SJCRH30 (cell line): Measurements from ENCODE around the gene HBD. TPM values are rescaled to one million over a fixed set of nuclear protein-coding genes. Genes with fewer than 3 reads are reported as not detected.
"Not testable (repeated sequence)": the region's sequence is repeated elsewhere in the genome, so short reads cannot be mapped to it uniquely, and the experiment has no call there.

Experiments
- DNase-seq, 2 experiments: peaks; one replicate each; pipeline ENCODE4 v3.0.0-alpha.2; 2015 to 2020
- H3K27ac ChIP-seq: fragments of 250-450 bp; sonication (Bioruptor Pico); 2 replicates; pipeline ENCODE4 v1.5.1; 2020; ENCODE audit warnings: mild to moderate bottlenecking, moderate library complexity
- H3K27me3 ChIP-seq: fragments of 250-450 bp; sonication (Bioruptor Pico); 2 replicates; pipeline ENCODE4 v1.5.1; 2020; ENCODE audit warnings: mild to moderate bottlenecking, moderate library complexity
- H3K36me3 ChIP-seq: fragments of 250-450 bp; sonication (Bioruptor Pico); 2 replicates; pipeline ENCODE4 v1.5.1; 2020; ENCODE audit warnings: mild to moderate bottlenecking, moderate library complexity
- H3K4me1 ChIP-seq: fragments of 250-450 bp; sonication (Bioruptor Pico); 2 replicates; pipeline ENCODE4 v1.5.1; 2020; ENCODE audit warnings: mild to moderate bottlenecking, moderate library complexity
- H3K4me3 ChIP-seq: fragments of 250-450 bp; sonication (Bioruptor Pico); 2 replicates; pipeline ENCODE4 v1.5.1; 2020; ENCODE audit warnings: mild to moderate bottlenecking, moderate library complexity
- H3K9me3 ChIP-seq: fragments of 250-450 bp; sonication (Bioruptor Pico); replicated peaks from 2 replicates; pipeline ENCODE4 v1.5.1; 2020; ENCODE audit warnings: mild to moderate bottlenecking, moderate library complexity
- total RNA-seq: library from RNA; depleted of rRNA; stranded (reverse); fragments of >200 nt; shearing (Covaris generic); gene quantifications from 2 replicates; pipeline ENCODE4 v1.2.3, GENCODE V29; 2014

Gene HBD
- total RNA-seq, 1 experiment from 2014 or later = not detected

DNA sequence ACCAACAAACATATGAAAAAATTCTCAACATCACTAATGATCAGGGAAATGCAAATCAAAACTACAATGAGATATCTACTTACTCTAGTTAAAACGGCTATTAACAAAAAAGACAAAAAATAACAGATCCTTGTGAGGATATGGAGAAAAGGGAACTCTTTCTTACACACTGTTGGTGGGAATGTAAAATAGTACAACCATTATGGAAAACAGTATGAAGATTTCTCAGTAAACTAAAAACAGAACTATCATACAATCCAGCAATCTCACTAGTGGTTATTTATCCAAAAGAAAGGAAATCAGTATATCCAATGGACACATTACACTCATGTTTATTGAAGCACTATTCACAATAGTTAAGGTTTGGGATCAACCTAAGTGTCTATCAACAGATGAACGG lies 31.5 kb upstream of the HBD start:
- H3K9me3 ChIP-seq = no peaks in the 10 kb centered on the region
- no peaks in the 10 kb centered on the region for H3K36me3 ChIP-seq
- no peak for DNase-seq
- H3K27ac ChIP-seq = no peak overlapping the region
- no peaks in the 10 kb centered on the region for H3K27me3 ChIP-seq
- no peak overlapping the region for H3K4me3 ChIP-seq
- no peaks in the 10 kb centered on the region for H3K4me1 ChIP-seq

DNA sequence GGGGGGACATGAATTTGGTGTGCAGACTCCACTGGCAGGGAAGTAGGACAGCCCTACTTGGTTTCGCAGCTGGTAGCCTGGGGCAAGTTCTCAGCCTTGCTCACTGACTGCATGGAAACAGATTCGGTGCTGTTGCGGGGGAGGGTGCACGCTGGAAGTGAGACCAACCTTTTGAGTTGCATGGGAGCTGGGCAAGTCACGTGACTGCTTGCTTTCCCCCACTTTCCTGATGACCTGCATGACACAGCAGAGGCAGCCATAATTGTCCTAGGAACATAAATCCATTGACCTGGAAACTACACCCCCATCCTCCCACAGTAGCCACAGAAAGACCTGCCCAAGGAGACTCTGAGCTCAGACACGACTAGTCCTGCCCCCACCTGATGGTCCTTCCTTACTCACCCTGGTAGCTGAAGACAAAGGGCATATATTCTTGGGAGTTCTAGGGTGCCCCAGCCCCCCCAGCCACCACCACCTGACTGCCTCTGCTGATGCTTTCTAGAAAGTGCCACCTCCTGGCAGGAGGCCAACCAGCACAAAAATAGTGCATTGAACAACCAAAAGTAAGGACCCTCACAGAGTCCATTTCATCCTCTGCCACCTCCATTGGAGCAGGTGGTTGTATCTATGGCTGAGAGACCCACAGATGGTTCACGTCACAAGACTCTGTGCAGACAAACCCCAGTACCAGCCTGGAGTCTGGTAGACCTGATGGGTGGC lies 24.4 kb upstream of the HBD start:
- H3K4me1 ChIP-seq = no peaks in the 10 kb centered on the region
- no peak overlapping the region for H3K4me3 ChIP-seq
- no peak for DNase-seq
- H3K27me3 ChIP-seq = no peaks in the 10 kb centered on the region
- no peak overlapping the region for H3K27ac ChIP-seq
- no peaks in the 10 kb centered on the region for H3K9me3 ChIP-seq
- no peaks in the 10 kb centered on the region for H3K36me3 ChIP-seq

GRCh38 chr11:5257296-5257695 lies 23.0 kb upstream of the HBD start:
- no peak overlapping the region for H3K4me3 ChIP-seq
- no peak for DNase-seq

DNA sequence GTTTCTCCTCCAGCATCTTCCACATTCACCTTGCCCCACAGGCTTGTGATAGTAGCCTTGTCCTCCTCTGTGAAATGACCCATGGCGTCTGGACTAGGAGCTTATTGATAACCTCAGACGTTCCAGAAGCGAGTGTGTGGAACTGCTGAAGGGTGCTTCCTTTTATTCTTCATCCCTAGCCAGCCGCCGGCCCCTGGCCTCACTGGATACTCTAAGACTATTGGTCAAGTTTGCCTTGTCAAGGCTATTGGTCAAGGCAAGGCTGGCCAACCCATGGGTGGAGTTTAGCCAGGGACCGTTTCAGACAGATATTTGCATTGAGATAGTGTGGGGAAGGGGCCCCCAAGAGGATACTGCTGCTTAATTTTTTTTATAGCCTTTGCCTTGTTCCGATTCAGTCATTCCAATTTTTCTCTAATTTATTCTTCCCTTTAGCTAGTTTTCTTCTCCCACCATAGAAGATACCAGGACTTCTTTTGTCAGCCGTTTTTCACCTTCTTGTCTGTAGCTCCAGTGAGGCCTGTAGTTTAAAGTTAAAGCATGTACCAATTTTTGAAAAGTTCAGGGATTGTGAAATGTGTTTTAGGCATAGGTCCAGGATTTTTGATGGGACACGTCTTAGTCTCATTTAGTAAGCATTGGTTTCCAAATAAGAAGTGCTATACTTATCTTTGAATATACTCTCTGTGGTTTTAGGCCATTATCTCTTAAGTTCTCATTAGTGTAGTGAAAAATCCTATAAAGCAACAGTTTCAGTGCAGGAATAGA lies 20.5 kb upstream of the HBD start, which contains the start of gene HBG2:
Gene HBG2 (minus strand): TSS at position 136 of the 768 bp plus-strand sequence. CDS start 53 bp downstream, at position 83.
- not testable (repeated sequence) for H3K4me1 ChIP-seq, H3K4me3 ChIP-seq, H3K9me3 ChIP-seq, H3K36me3 ChIP-seq, H3K27me3 ChIP-seq, H3K27ac ChIP-seq, DNase-seq

More at GRCh38 chr11:5257296-5257695, 23.0 kb upstream of the HBD start:
- H3K27ac ChIP-seq = no peak overlapping the region
- H3K9me3 ChIP-seq = no peaks in the 10 kb centered on the region
- no peaks in the 10 kb centered on the region for H3K27me3 ChIP-seq
- H3K36me3 ChIP-seq = no peaks in the 10 kb centered on the region
- H3K4me1 ChIP-seq = no peaks in the 10 kb centered on the region

GRCh38 chr11:5254023-5254422 lies 19.7 kb upstream of the HBD start:
- H3K9me3 ChIP-seq, H3K4me3 ChIP-seq, H3K36me3 ChIP-seq, H3K27me3 ChIP-seq, H3K4me1 ChIP-seq, H3K27ac ChIP-seq, DNase-seq: not testable (repeated sequence)

GRCh38 chr11:5253440-5253839 lies 19.2 kb upstream of the HBD start:
- not testable (repeated sequence) for H3K36me3 ChIP-seq, H3K4me3 ChIP-seq, H3K4me1 ChIP-seq, DNase-seq, H3K27ac ChIP-seq, H3K9me3 ChIP-seq, H3K27me3 ChIP-seq

GRCh38 chr11:5252919-5253265 lies 18.6 kb upstream of the HBD start:
- H3K4me1 ChIP-seq = no peaks in the 10 kb centered on the region
- no peak for DNase-seq
- no peak overlapping the region for H3K27ac ChIP-seq
- H3K36me3 ChIP-seq = no peaks in the 10 kb centered on the region
- no peaks in the 10 kb centered on the region for H3K27me3 ChIP-seq
- no peaks in the 10 kb centered on the region for H3K9me3 ChIP-seq
- H3K4me3 ChIP-seq = no peak overlapping the region

DNA sequence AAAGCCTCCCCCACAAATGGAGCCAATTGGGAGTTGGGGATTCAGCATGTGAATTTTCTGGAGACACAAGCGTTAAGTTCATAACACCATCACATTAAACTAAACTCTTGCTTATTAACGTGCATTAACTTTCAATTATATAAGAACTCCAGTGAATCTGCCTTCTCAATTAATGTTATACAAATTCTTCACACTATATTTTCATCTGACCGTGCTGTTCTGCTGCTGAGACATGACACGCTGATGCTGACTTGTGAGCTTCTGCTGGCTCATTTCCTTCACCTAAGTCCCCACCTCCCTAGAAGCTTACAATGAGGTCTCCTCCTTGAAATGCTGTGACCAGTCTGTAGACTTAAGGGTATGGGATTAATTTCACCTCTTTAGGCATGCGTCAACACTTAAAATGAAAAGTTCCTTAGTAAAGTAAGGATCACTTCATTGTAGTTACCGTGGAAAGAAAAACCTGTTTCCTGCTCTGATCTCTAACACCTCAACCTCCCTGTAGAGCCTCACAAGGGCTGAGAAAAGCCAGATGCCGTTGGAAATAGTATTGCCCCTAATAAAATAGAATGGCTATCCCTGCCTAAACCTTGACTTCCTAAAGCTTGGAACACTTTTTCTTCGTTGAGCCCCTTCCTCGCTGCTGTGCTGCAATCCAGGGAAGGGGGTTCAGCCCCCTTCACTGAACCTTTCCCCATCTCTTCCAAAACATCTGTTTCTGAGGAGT lies 18.1 kb upstream of the HBD start:
- Histone ChIP-seq H3K27ac (no peak overlapping the region), H3K4me1 (no peaks in the 10 kb centered on the region), H3K9me3 (no peaks in the 10 kb centered on the region), H3K27me3 (no peaks in the 10 kb centered on the region), H3K4me3 (no peak overlapping the region), H3K36me3 (no peaks in the 10 kb centered on the region)
- DNase-seq = no peak

GRCh38 chr11:5251746-5252145 lies 17.5 kb upstream of the HBD start:
- Histone ChIP-seq H3K36me3 (no peaks in the 10 kb centered on the region), H3K27ac (no peak overlapping the region), H3K27me3 (0 out of 2 replicates have a peak, but pooled peaks cover 3% of the 10 kb centered on the region), H3K9me3 (no peaks in the 10 kb centered on the region), H3K4me3 (no peak overlapping the region), H3K4me1 (no peaks in the 10 kb centered on the region)
- DNase-seq = no peak

- Histone ChIP-seq H3K36me3 (no peaks in the 10 kb centered on the region), H3K4me3 (no peak overlapping the region), H3K27me3 (0 out of 2 replicates have a peak, but pooled peaks cover 3% of the 10 kb centered on the region), H3K27ac (no peak overlapping the region), H3K4me1 (no peaks in the 10 kb centered on the region), H3K9me3 (no peaks in the 10 kb centered on the region)
- no peak for DNase-seq
Observed at GRCh38 chr11:5250543-5251204, 16.4 kb upstream of the HBD start.

GRCh38 chr11:5249807-5250396 lies 15.6 kb upstream of the HBD start, which contains the start of gene HBG1:
HBG1 (minus strand) TSS chr11:5249857; CDS start chr11:5249804, 53 bp downstream.
- not testable (repeated sequence) for H3K4me3 ChIP-seq, DNase-seq, H3K4me1 ChIP-seq, H3K9me3 ChIP-seq, H3K36me3 ChIP-seq, H3K27ac ChIP-seq, H3K27me3 ChIP-seq

DNA sequence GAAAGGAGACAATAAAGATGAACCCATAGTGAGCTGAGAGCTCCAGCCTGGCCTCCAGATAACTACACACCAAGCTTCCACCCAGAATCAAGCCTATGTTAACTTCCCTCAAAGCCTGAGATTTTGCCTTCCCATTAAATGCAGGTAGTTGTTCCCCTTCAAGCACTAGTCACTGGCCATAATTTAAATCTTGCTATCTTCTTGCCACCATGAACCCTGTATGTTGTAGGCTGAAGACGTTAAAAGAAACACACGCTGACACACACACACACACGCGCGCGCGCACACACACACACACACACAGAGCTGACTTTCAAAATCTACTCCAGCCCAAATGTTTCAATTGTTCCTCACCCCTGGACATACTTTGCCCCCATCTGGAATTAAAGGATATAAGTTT lies 14.2 kb upstream of the HBD start:
- H3K4me1 ChIP-seq, H3K27me3 ChIP-seq, H3K27ac ChIP-seq, DNase-seq, H3K9me3 ChIP-seq, H3K4me3 ChIP-seq, H3K36me3 ChIP-seq: not testable (repeated sequence)

- DNase-seq = no peak
- Histone ChIP-seq H3K27ac (no peak overlapping the region), H3K27me3 (0 out of 2 replicates have a peak, but pooled peaks cover 3% of the 10 kb centered on the region), H3K4me3 (no peak overlapping the region), H3K9me3 (no peaks in the 10 kb centered on the region), H3K36me3 (no peaks in the 10 kb centered on the region), H3K4me1 (no peaks in the 10 kb centered on the region)
Observed at GRCh38 chr11:5247472-5248192, 13.3 kb upstream of the HBD start.
